Measurements from ENCODE around the gene VGLL1. TPM values are rescaled to one million over a fixed set of nuclear protein-coding genes. Genes with fewer than 3 reads are reported as not detected.

VGLL1 gene, protein sequence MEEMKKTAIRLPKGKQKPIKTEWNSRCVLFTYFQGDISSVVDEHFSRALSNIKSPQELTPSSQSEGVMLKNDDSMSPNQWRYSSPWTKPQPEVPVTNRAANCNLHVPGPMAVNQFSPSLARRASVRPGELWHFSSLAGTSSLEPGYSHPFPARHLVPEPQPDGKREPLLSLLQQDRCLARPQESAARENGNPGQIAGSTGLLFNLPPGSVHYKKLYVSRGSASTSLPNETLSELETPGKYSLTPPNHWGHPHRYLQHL
- total RNA-seq = not detected in 2 replicates

DNA sequence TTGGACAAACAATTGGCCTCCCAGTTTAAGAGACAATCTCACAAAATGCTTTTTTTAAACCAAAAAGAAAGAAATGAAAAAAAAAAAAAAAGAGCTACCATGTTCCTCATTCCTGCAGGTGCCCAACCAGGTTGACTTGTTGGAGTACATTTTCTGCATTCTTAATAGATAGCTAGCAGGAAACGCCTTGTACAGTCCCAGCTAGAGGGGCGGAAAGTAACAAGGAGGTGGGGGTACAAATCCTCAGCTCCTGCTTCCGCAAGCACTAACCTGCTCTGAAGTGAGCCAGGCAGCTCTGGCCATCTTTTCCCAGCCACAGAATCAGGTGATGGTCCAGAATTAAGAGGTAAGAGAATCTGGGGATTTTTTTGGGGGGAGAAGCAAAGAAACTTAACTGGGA is at the start of gene VGLL1:
VGLL1 (plus strand) TSS at position 265 of the 400 bp plus-strand sequence. CDS start 3,806 bp downstream, outside the sequence.
- intact Hi-C loops (cut with micrococcal nuclease) = no loop called here
- DNase-seq (ENCODE audit: low spot score) = no peak
- Mint-ChIP-seq H3K27me3 (ENCODE audit: low read depth) (peaks cover 11% of the 10 kb centered on the region), H3K4me1 (ENCODE audit: low read depth) (peaks cover 2% of the 10 kb centered on the region), H3K4me3 (ENCODE audit: low read depth) (no peak within 1 kb of the TSS), H3K9me3 (no peaks in the 10 kb centered on the region), H3K36me3 (ENCODE audit: low read depth) (no peaks in the 10 kb centered on the region), H3K27ac (no peak within 1 kb of the TSS)

GRCh38 chrX:136487647-136488046 is 44.4 kb upstream of the VGLL1 start, which contains the start of gene BRS3:
Gene BRS3, plus strand, starts transcription at chrX:136487947. Its CDS starts 168 bp downstream, at chrX:136488115.
- DNase-seq (ENCODE audit: low spot score) = no peak
- Mint-ChIP-seq H3K9me3 (no peaks in the 10 kb centered on the region), H3K27me3 (ENCODE audit: low read depth) (peaks cover 53% of the 10 kb centered on the region), H3K36me3 (ENCODE audit: low read depth) (no peaks in the 10 kb centered on the region), H3K4me3 (ENCODE audit: low read depth) (no peak within 1 kb of the TSS), H3K27ac (no peak within 1 kb of the TSS), H3K4me1 (ENCODE audit: low read depth) (no peaks in the 10 kb centered on the region)
- intact Hi-C loops (cut with micrococcal nuclease) = no loop called here

DNA sequence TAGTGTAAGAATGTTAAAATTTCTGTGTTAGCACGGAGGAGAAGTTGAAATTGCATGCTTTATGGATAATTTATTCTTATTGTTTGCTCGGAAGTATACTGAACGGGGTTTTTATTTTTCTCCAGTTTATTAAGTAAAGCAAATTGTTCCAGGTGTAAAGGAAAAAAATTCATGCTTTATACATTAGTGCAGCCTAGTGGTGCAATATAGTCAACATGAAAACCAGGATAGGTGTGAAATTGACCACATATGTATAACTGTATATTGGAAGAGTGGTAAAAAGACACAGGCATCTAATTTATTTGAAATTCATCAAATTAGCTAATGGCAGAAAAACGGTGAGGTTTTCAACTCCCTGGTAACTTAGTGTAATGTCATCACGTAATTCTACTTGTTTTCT is 43.3 kb upstream of the VGLL1 start:
- intact Hi-C loops (cut with micrococcal nuclease) = no loop called here
- no peaks in the 10 kb centered on the region for H3K36me3 Mint-ChIP-seq (ENCODE audit: low read depth)
- no peaks in the 10 kb centered on the region for H3K9me3 Mint-ChIP-seq
- peaks cover 53% of the 10 kb centered on the region for H3K27me3 Mint-ChIP-seq (ENCODE audit: low read depth)
- H3K4me3 Mint-ChIP-seq (ENCODE audit: low read depth) = no peak overlapping the region
- H3K4me1 Mint-ChIP-seq (ENCODE audit: low read depth) = no peaks in the 10 kb centered on the region
- DNase-seq (ENCODE audit: low spot score) = no peak
- no peak overlapping the region for H3K27ac Mint-ChIP-seq

GRCh38 chrX:136491832-136492231 is 40.2 kb upstream of the VGLL1 start:
- no peak overlapping the region for H3K4me3 Mint-ChIP-seq (ENCODE audit: low read depth)
- H3K36me3 Mint-ChIP-seq (ENCODE audit: low read depth) = no peaks in the 10 kb centered on the region
- DNase-seq (ENCODE audit: low spot score) = no peak
- no peak overlapping the region for H3K27ac Mint-ChIP-seq
- intact Hi-C loops (cut with micrococcal nuclease) = loop anchor here (10.0 kb wide), 1 partner anchor 423 kb away; no protein-coding TSS in a partner anchor
- peaks cover 34% of the 10 kb centered on the region for H3K27me3 Mint-ChIP-seq (ENCODE audit: low read depth)
- no peaks in the 10 kb centered on the region for H3K9me3 Mint-ChIP-seq
- no peaks in the 10 kb centered on the region for H3K4me1 Mint-ChIP-seq (ENCODE audit: low read depth)

DNA sequence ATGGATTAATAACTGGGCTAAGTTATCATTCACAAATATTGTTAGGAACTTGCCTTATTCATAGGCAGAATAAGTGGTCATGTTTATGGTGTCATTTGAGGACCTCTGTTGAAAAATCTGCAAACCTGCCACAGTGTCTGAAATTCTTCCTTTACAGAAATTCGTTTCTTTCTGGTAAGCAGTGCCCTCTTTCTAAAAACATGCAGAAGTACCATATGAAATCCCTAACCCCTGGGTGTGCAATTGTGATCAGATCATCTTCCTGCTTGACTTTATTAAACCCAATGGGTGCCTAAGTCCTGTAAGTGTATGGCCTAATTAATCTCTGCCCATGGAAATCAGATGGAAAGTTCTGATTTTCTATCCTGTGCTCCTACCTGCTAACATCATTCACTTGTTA is 39.0 kb upstream of the VGLL1 start:
- no peak for DNase-seq (ENCODE audit: low spot score)
- Mint-ChIP-seq H3K27ac (no peak overlapping the region), H3K36me3 (ENCODE audit: low read depth) (no peaks in the 10 kb centered on the region), H3K4me1 (ENCODE audit: low read depth) (no peaks in the 10 kb centered on the region), H3K9me3 (no peaks in the 10 kb centered on the region), H3K4me3 (ENCODE audit: low read depth) (no peak overlapping the region), H3K27me3 (ENCODE audit: low read depth) (peaks cover 32% of the 10 kb centered on the region)
- intact Hi-C loops (cut with micrococcal nuclease) = loop anchor here (10.0 kb wide), 1 partner anchor 422 kb away; no protein-coding TSS in a partner anchor

GRCh38 chrX:136495043-136495442 is 37.0 kb upstream of the VGLL1 start:
- no peak overlapping the region for H3K27ac Mint-ChIP-seq
- H3K4me3 Mint-ChIP-seq (ENCODE audit: low read depth) = peak overlapping the region; percentile 17
- H3K27me3 Mint-ChIP-seq (ENCODE audit: low read depth) = peaks cover 16% of the 10 kb centered on the region
- H3K36me3 Mint-ChIP-seq (ENCODE audit: low read depth) = peaks cover 9% of the 10 kb centered on the region
- intact Hi-C loops (cut with micrococcal nuclease) = loop anchor here (5.0 to 10.0 kb wide), 2 partner anchors 420 to 523 kb away; partner anchors contain the start of gene MMGT1
- H3K9me3 Mint-ChIP-seq = no peaks in the 10 kb centered on the region
- no peak for DNase-seq (ENCODE audit: low spot score)
- H3K4me1 Mint-ChIP-seq (ENCODE audit: low read depth) = peaks cover 11% of the 10 kb centered on the region

GRCh38 chrX:136496186-136496763 is 35.7 kb upstream of the VGLL1 start:
- DNase-seq (ENCODE audit: low spot score) = no peak
- Mint-ChIP-seq H3K27ac (peak overlapping the region; percentile 95), H3K9me3 (no peaks in the 10 kb centered on the region), H3K27me3 (ENCODE audit: low read depth) (peaks cover 5% of the 10 kb centered on the region), H3K36me3 (ENCODE audit: low read depth) (peaks cover 15% of the 10 kb centered on the region), H3K4me3 (ENCODE audit: low read depth) (peak overlapping the region; percentile 83), H3K4me1 (ENCODE audit: low read depth) (peaks cover 11% of the 10 kb centered on the region)
- intact Hi-C loops (cut with micrococcal nuclease) = loop anchor here (2.0 to 10.0 kb wide), 4 partner anchors 81 to 524 kb away; partner anchors contain the start of gene MMGT1

DNA sequence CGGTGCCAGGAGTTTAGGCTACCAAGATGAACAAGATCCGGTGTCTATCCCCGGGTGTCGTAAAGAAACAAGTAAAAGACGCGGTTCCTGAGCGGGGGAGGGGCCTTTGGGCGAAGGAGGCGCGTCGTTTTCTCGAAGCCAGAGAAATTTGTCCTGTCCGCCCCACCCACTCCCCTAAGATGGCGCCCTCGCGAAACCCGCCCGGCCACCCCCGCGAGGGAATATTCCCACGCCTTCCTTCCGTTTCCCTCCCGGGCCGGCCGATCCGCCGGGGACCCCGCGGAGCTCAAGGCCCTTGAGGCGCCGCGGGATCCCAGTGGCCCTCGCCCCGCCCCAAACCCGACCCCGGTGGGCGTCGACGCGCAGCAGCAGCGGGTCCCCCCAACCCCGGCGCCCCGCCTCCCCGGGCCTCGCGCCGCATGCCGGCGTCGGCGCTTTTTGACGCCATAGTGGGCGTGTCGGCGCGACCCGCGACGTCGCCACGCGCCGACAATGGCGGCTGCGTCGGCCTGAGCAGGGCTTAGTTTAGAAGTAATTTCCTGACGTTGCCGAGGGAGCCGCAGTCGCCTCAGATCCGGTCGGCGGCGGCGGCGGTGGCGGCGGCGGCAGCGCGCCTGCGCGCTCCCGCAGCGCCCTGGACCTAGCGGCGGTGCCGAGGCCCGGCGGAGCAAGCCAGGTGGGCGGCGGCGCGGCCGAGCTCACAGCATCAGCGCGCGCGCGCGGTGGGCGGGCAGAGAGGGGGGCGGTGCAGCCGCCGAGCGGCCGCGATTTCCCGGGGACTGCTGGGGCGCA is 35.1 kb upstream of the VGLL1 start:
- Mint-ChIP-seq H3K27ac (peak overlapping the region; percentile 95), H3K9me3 (no peaks in the 10 kb centered on the region), H3K4me1 (ENCODE audit: low read depth) (peaks cover 11% of the 10 kb centered on the region), H3K36me3 (ENCODE audit: low read depth) (peaks cover 20% of the 10 kb centered on the region), H3K27me3 (ENCODE audit: low read depth) (peaks cover 3% of the 10 kb centered on the region), H3K4me3 (ENCODE audit: low read depth) (peak overlapping the region; percentile 93)
- intact Hi-C loops (cut with micrococcal nuclease) = loop anchor here (2.0 to 10.0 kb wide), 4 partner anchors 80 to 525 kb away; partner anchors contain the start of gene MMGT1
- peak; percentile 83 for DNase-seq (ENCODE audit: low spot score)

DNA sequence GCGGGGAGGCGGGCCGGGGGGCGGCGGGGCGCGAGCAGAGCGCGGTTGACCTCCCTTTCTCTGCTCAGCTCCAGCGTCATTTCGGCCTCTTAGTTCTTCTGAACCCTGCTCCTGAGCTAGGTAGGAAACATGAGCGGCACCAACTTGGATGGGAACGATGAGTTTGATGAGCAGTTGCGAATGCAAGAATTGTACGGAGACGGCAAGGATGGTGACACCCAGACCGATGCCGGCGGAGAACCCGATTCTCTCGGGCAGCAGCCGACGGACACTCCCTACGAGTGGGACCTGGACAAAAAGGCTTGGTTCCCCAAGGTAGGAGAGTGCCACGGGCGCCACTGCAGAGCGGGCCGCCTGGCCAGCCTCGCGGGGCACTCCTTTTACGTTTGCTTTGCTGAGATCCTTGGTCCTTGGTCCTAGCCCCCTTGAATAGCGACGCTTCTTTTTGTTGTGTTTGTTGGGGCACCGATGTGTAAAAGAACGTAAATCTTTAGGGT is 34.4 kb upstream of the VGLL1 start, which contains the start of gene HTATSF1:
HTATSF1 (plus strand) TSS at position 37 of the 497 bp plus-strand sequence; CDS start at position 130, 93 bp downstream.
- no peak for DNase-seq (ENCODE audit: low spot score)
- H3K27me3 Mint-ChIP-seq (ENCODE audit: low read depth) = no peaks in the 10 kb centered on the region
- H3K36me3 Mint-ChIP-seq (ENCODE audit: low read depth) = peaks cover 20% of the 10 kb centered on the region
- intact Hi-C loops (cut with micrococcal nuclease) = loop anchor here (2.0 to 10.0 kb wide), 4 partner anchors 79 to 525 kb away; partner anchors contain the start of gene MMGT1
- H3K27ac Mint-ChIP-seq = peak within 1 kb of the TSS; percentile 95
- peak within 1 kb of the TSS; percentile 93 for H3K4me3 Mint-ChIP-seq (ENCODE audit: low read depth)
- no peaks in the 10 kb centered on the region for H3K9me3 Mint-ChIP-seq
- peaks cover 11% of the 10 kb centered on the region for H3K4me1 Mint-ChIP-seq (ENCODE audit: low read depth)

DNA sequence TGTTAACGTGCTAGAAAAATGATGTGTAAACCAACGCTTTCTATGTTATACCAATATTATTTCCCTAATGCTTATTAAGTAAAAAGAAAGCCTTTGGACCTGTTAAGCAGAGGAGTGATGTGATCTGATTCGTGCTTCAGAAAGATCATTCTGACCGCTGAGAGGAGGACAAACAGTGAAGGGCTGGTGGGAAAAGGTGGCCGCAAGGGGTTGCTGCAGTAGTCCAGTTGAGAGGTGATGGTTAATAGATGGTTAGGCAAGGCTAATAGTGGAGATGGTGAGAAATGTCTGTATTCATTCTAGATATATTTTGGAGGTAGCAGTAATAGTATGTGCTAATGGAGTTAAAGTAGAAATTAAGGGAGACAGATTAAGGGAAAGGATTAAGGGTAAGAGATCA is 12.9 kb upstream of the VGLL1 start:
- H3K27me3 Mint-ChIP-seq (ENCODE audit: low read depth) = peaks cover 2% of the 10 kb centered on the region
- peaks cover 8% of the 10 kb centered on the region for H3K36me3 Mint-ChIP-seq (ENCODE audit: low read depth)
- peaks cover 5% of the 10 kb centered on the region for H3K9me3 Mint-ChIP-seq
- H3K4me3 Mint-ChIP-seq (ENCODE audit: low read depth) = no peak overlapping the region
- intact Hi-C loops (cut with micrococcal nuclease) = no loop called here
- DNase-seq (ENCODE audit: low spot score) = no peak
- peaks cover 3% of the 10 kb centered on the region for H3K4me1 Mint-ChIP-seq (ENCODE audit: low read depth)
- no peak overlapping the region for H3K27ac Mint-ChIP-seq

DNA sequence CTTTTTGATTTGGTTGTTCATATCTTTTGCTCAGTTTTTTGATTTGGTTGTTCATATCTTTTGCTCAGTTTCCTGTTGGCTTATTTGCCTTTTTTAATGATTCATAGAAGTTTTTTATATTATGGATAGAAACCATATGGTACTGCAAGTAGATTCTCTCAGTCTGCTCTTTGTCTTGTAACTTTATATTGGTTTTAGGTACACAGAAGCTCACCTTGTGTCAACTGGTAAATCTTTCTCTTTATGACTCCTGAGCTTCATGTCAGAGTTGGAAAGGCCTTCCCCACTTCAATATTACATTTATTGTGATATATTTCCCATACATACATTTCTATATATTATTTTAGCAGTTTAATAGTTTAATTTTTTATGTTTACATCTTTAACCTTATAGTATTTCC is 8.2 kb upstream of the VGLL1 start:
- intact Hi-C loops (cut with micrococcal nuclease) = no loop called here
- Mint-ChIP-seq H3K4me3 (ENCODE audit: low read depth) (no peak overlapping the region), H3K4me1 (ENCODE audit: low read depth) (peaks cover 3% of the 10 kb centered on the region), H3K27ac (no peak overlapping the region), H3K27me3 (ENCODE audit: low read depth) (peaks cover 4% of the 10 kb centered on the region), H3K9me3 (no peaks in the 10 kb centered on the region), H3K36me3 (ENCODE audit: low read depth) (no peaks in the 10 kb centered on the region)
- no peak for DNase-seq (ENCODE audit: low spot score)
